SKM-1 (cell line): ENCODE data around the gene SPDYA.

Experiments used
- DNase-seq: peaks from one replicate; lab custom pipeline; 2025; ENCODE audit not compliant: unreplicated experiment; lab: John Stamatoyannopoulos, UW

The SPDYA gene

GRCh38 chr2:28824207-28824606 is 13.6 kb downstream of the SPDYA start:
- DNase-seq, result no peak

- DNase-seq, result no peak
Measured at GRCh38 chr2:28824870-28825269, 14.2 kb downstream of the SPDYA start.

- DNase-seq, result no peak
Measured at GRCh38 chr2:28828382-28828781, 17.7 kb downstream of the SPDYA start.

- DNase-seq, result peak; percentile 31
Measured at GRCh38 chr2:28833740-28834470, 23.3 kb downstream of the SPDYA start.

- DNase-seq, result no peak
Measured at GRCh38 chr2:28835781-28836180, 25.1 kb downstream of the SPDYA start.

GRCh38 chr2:28838971-28839370 is 28.3 kb downstream of the SPDYA start:
- DNase-seq, result no peak

- DNase-seq, result no peak
Measured at GRCh38 chr2:28842042-28842441, 31.4 kb downstream of the SPDYA start.

GRCh38 chr2:28855193-28855592 is 44.6 kb downstream of the SPDYA start:
- no peak for DNase-seq

GRCh38 chr2:28855977-28856376 is 45.3 kb downstream of the SPDYA start:
- no peak for DNase-seq

- no peak for DNase-seq
Measured at GRCh38 chr2:28868611-28869010, 58.0 kb downstream of the SPDYA start.

GRCh38 chr2:28869494-28870145 is 59.0 kb downstream of the SPDYA start:
- no peak for DNase-seq

- DNase-seq, result peak; percentile 82
Measured at GRCh38 chr2:28870146-28870891, 59.7 kb downstream of the SPDYA start, which contains the start of gene TRMT61B. Gene TRMT61B, minus strand, starts transcription at chr2:28870309. Its CDS starts 32 bp downstream, at chr2:28870277.

GRCh38 chr2:28871620-28872019 is 61.0 kb downstream of the SPDYA start:
- no peak for DNase-seq

- no peak for DNase-seq
Measured at GRCh38 chr2:28880193-28880592, 69.6 kb downstream of the SPDYA start.

- DNase-seq, result no peak
Measured at GRCh38 chr2:28893488-28893887, 82.9 kb downstream of the SPDYA start.

- DNase-seq, result peak; percentile 96
Measured at GRCh38 chr2:28894470-28895188, 84.0 kb downstream of the SPDYA start, which contains the start of gene WDR43. Gene WDR43, plus strand, starts transcription at chr2:28894667. Its CDS starts 32 bp downstream, at chr2:28894699.

- DNase-seq, result peak; percentile 20
Measured at GRCh38 chr2:28895189-28895893, 84.7 kb downstream of the SPDYA start.

GRCh38 chr2:28896906-28897305 is 86.3 kb downstream of the SPDYA start:
- DNase-seq, result no peak

GRCh38 chr2:28898048-28898447 is 87.4 kb downstream of the SPDYA start:
- no peak for DNase-seq
